Measurements from ENCODE around the gene GABBR2.

DNA sequence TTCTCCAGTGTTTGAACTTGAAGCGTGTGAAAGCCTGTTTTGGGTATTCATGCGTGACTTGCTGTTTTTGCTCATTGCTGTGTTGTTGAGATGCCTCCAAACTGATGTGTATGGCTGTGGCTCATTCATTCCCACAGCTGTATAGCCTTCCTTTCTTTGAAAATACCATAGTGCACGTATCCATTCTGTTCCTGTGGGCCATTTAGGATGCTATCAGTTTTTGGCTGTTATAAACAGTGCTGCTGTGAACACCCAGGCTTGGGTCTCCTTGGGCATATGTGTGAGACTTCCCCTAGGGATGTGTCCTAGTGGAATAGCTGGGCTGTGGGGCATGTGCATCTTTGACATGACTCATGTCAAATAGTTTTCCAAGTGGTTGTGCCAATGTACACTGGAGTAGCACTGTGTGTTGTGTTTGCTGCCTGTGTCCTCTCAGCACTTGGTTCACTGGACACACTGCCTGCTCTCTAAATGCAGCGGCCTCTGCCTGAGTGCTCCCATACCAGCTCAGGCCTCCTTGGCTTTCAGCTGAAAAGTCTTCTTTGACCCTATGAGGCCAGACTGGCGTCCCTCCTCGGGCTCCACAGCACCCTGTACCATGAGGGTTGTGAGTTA, 350.7 kb downstream of the GABBR2 start:
- TF ChIP-seq, protein P1, sequence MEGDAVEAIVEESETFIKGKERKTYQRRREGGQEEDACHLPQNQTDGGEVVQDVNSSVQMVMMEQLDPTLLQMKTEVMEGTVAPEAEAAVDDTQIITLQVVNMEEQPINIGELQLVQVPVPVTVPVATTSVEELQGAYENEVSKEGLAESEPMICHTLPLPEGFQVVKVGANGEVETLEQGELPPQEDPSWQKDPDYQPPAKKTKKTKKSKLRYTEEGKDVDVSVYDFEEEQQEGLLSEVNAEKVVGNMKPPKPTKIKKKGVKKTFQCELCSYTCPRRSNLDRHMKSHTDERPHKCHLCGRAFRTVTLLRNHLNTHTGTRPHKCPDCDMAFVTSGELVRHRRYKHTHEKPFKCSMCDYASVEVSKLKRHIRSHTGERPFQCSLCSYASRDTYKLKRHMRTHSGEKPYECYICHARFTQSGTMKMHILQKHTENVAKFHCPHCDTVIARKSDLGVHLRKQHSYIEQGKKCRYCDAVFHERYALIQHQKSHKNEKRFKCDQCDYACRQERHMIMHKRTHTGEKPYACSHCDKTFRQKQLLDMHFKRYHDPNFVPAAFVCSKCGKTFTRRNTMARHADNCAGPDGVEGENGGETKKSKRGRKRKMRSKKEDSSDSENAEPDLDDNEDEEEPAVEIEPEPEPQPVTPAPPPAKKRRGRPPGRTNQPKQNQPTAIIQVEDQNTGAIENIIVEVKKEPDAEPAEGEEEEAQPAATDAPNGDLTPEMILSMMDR (conservative IDR thresholded peaks at IDR 0.05; ENCODE audit: low read length): no peak
- no peak for TF ChIP-seq EZH2phosphoT487 (IDR thresholded peaks at IDR 0.05; ENCODE audit: borderline replicate concordance, low read depth, low read length)
